ENCODE results near the gene SMYD1.

DNA sequence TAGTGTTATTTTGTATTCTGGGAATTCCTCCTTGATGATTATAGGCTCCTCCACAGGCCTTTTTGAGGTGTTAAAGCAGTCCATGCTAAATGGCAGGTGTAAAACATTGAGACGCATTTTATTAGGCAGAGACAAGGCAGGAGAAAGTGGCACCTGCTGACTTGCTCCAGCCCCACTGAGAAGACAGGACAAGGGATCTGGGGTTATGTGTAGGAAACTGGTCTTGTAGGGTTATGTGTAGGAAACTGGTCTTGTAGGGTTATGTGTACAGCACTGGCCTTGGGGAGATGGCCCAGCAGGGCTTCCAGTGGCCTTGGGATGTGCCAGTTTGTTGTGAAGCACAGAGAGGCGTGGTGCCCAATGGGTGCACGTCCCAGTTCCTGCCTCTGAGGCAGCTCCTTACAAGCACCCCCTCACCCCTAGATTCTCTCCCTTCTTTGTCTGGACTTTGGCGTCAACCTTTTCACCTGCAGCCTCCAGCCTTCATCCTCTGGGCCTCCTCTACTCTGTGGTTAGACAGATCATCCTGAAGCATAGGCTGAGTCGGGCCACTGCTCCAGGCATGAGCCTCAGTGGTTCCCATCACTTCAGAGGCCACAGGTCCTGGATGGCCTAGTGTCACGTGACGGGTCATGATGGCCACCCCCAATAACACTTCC, 61.2 kb downstream of the SMYD1 start:
- TF ChIP-seq, protein P1, sequence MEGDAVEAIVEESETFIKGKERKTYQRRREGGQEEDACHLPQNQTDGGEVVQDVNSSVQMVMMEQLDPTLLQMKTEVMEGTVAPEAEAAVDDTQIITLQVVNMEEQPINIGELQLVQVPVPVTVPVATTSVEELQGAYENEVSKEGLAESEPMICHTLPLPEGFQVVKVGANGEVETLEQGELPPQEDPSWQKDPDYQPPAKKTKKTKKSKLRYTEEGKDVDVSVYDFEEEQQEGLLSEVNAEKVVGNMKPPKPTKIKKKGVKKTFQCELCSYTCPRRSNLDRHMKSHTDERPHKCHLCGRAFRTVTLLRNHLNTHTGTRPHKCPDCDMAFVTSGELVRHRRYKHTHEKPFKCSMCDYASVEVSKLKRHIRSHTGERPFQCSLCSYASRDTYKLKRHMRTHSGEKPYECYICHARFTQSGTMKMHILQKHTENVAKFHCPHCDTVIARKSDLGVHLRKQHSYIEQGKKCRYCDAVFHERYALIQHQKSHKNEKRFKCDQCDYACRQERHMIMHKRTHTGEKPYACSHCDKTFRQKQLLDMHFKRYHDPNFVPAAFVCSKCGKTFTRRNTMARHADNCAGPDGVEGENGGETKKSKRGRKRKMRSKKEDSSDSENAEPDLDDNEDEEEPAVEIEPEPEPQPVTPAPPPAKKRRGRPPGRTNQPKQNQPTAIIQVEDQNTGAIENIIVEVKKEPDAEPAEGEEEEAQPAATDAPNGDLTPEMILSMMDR (conservative IDR thresholded peaks at IDR 0.05), result no peak
- TF ChIP-seq EZH2 (IDR thresholded peaks at IDR 0.05; ENCODE audit: low read depth), result no peak
